SK-N-SH treated with all-trans-retinoic acid at 6 μM for 48 hours (cell line): ENCODE measurements around the gene KRT71.

Source experiments
- BACH2 ChIP-seq: fragments of 250-450 bp; sonication (Bioruptor Pico); IDR thresholded peaks from 2 replicates; pipeline ENCODE4 v1.9.0; 2021; ENCODE audit warnings: mild to moderate bottlenecking, borderline replicate concordance
- CSDC2 ChIP-seq: fragments of 250-450 bp; sonication (Bioruptor Pico); IDR thresholded peaks from 2 replicates; pipeline ENCODE4 v1.5.0; 2020; ENCODE audit warnings: mild to moderate bottlenecking, moderate library complexity
- ESRRG ChIP-seq: fragments of 250-450 bp; sonication (Bioruptor Pico); IDR thresholded peaks from 2 replicates; pipeline ENCODE4 v1.6.1; 2021; ENCODE audit warnings: mild to moderate bottlenecking
- GLIS3 ChIP-seq: fragments of 250-450 bp; sonication (Bioruptor Pico); IDR thresholded peaks from 2 replicates; pipeline ENCODE4 v1.5.0; 2020; ENCODE audit warnings: mild to moderate bottlenecking, moderate library complexity
- OSR1 ChIP-seq: fragments of 250-450 bp; sonication (Bioruptor Pico); IDR thresholded peaks from 2 replicates; pipeline ENCODE4 v1.8.0; 2022; ENCODE audit warnings: moderate library complexity, mild to moderate bottlenecking, inconsistent platforms
- PPARA ChIP-seq: fragments of 250-450 bp; sonication (Bioruptor Pico); IDR thresholded peaks from 2 replicates; pipeline ENCODE4 v1.5.0; 2020; ENCODE audit warnings: mild to moderate bottlenecking, borderline replicate concordance
- RARB ChIP-seq: fragments of 250-450 bp; sonication (Bioruptor Pico); IDR thresholded peaks from 2 replicates; pipeline ENCODE4 v1.8.0; 2021; ENCODE audit warnings: mild to moderate bottlenecking, moderate library complexity
- TCF4 ChIP-seq: fragments of 250-450 bp; sonication (Bioruptor Pico); IDR thresholded peaks from 2 replicates; pipeline ENCODE4 v1.8.0; 2021; ENCODE audit warnings: mild to moderate bottlenecking, moderate library complexity, borderline replicate concordance
- TOX ChIP-seq: fragments of 250-450 bp; sonication (Bioruptor Pico); IDR thresholded peaks from 2 replicates; pipeline ENCODE4 v1.8.0; 2021; ENCODE audit warnings: mild to moderate bottlenecking, moderate library complexity, borderline replicate concordance
- ZNF70 ChIP-seq: fragments of 450-650 bp; formaldehyde crosslinking; IDR thresholded peaks from 2 replicates; pipeline ENCODE4 v1.5.0; 2020; ENCODE audit warnings: mild to moderate bottlenecking, moderate library complexity

DNA sequence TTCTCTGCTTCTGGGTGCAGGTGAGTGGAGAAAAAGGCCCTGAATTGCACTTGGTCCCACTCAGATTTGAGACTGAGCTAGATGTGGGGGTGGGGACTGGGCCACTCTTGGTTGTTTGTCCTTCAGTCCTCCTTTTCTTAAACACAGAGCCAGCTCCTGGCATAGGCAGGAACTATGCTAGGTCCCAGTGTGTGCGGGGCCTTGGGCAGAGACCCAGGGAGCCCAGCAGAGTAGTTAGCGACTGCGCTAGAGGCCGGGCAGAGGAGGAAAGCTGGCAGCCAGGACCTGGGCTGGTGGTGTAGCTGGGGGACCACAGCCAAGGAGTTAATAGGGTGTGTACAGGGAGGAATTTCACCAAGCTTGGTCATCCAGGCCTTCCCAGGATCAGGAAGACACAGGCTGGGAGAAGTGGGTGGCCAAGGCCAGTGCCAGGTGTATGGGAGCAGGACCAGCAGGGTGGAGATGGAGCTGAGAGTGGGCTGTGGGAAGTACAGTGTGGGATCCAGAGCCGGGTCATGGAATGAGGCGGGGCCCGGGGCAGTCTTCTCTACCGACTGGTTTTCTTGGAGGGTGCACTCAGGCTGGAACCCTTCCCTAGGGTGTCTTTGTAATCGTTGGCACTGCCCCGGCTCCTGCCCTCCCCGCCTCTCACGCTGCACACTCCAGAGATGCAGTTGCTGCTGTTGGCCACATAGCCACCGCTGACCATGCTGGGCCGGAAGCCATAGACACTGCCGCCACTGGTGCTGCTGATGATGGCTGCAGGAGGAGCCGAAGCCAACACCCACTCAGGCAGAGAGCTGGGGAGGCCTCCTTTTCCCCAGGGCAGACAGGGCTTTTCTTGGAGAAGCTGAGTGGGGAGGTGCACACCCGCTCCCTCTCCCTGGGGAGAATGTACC, 8.7 kb downstream of the KRT71 start:
- no peak for TF ChIP-seq TCF4
- no peak for TF ChIP-seq ZNF70 (CRISPR knock-in tag)
- TF ChIP-seq PPARA (CRISPR knock-in tag): no peak
- TF ChIP-seq TOX (CRISPR knock-in tag): no peak
- TF ChIP-seq OSR1: no peak
- no peak for TF ChIP-seq CSDC2 (CRISPR knock-in tag)
- TF ChIP-seq RARB: no peak
- no peak for TF ChIP-seq GLIS3 (CRISPR knock-in tag)
- TF ChIP-seq BACH2: no peak
- TF ChIP-seq ESRRG (CRISPR knock-in tag): no peak
